ENCODE data around the gene ANO10.
"Not testable (repeated sequence)": the region's sequence is repeated elsewhere in the genome, so short reads cannot be mapped to it uniquely, and the experiment has no call there.

The ANO10 gene

GRCh38 chr3:43573576-43573975, 48.2 kb downstream of the ANO10 start:
- DNase-seq: no peak

DNA sequence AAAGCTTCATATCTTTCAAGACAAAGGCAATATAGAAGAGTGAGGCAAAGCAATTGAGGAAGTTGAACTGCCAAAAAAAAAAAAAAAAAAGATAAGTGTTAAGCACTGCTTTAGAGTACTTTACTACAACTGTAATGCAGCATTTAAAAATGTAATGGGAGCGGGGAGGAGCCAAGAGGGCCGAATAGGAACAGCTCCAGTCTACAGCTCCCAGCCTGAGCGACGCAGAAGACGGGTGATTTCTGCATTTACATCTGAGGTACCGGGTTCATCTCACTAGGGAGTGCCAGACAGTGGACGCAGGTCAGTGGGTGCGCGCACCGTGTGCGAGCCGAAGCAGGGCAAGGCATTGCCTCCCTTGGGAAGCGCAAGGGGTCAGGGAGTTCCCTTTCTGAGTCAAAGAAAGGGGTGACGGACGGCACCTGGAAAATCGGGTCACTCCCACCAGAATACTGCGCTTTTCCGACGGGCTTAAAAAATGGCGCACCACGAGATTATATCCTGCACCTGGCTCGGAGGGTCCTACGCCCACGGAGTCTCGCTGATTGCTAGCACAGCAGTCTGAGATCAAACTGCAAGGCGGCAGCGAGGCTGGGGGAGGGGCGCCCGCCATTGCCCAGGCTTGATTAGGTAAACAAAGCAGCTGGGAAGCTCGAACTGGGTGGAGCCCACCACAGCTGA, 56.0 kb downstream of the ANO10 start:
- DNase-seq: not testable (repeated sequence)

DNA sequence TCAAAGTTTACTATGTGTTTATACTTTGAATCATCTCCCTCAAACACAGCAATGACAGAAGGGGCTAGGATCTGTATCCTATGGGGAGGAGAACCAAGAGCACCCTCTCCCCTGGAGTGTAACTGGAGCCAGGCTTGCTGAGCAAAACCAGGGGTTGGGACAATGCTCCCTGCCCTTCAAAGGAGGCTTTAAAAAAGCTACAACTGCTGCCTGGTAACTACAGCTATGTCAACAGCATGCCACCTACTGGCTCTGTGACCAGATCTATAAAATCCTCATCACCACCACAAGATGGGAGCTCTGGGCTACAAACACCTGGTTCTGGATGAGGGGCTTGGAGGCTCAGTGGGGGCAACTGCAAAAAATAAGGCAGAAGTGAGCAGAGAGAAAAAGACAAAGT, 61.9 kb downstream of the ANO10 start:
- no peak for DNase-seq

GRCh38 chr3:43558171-43558570, 63.6 kb downstream of the ANO10 start:
- DNase-seq: no peak

DNA sequence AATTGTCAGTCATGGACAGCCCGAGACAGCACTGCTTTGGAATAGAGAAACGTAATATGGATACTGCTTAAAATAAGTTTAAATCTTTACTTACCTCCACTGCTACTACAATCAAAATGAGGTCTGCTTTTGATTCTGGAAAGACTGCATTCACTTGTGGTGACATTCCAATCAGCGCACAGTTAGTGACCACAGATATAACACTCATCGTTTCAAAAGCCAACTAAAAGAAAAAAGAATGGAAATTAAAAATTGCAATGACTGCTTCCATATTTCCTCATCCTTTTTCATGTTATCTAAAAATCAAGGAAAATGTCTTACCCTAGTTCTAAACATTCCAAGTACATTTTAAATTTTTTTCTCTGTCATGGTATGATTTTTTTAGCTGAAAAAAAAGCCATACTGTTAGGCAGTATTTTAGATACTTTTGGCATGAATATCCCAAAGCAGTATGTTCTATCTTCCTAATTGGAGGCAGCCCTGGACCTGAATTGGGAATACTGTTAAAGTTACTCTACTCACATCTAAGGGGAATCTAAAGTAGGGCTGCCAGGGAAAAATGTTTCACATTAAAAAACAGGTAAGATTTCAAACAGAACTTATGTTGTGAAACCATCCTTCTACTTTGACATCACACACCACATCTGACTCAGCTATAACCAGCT, 72.1 kb downstream of the ANO10 start:
- DNase-seq: no peak

DNA sequence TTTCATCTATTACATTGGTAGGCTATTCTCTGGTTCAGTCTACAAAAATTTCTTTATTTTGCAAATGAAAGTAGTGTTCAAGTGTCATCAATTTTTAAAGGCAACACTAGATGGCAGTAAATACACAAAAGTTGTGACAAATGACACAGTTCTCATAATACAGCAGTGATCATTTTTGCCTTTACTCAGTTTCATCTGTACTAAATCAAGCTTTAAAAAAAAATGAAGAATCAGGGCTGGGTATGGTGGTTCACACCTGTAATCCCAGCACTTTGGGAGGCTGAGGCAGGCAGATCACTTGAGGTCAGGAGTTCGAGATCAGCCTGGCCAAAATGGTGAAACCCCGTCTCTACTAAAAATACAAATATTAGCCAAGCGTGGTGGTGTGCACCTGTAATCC, 77.5 kb downstream of the ANO10 start:
- peak; percentile 63 for DNase-seq

DNA sequence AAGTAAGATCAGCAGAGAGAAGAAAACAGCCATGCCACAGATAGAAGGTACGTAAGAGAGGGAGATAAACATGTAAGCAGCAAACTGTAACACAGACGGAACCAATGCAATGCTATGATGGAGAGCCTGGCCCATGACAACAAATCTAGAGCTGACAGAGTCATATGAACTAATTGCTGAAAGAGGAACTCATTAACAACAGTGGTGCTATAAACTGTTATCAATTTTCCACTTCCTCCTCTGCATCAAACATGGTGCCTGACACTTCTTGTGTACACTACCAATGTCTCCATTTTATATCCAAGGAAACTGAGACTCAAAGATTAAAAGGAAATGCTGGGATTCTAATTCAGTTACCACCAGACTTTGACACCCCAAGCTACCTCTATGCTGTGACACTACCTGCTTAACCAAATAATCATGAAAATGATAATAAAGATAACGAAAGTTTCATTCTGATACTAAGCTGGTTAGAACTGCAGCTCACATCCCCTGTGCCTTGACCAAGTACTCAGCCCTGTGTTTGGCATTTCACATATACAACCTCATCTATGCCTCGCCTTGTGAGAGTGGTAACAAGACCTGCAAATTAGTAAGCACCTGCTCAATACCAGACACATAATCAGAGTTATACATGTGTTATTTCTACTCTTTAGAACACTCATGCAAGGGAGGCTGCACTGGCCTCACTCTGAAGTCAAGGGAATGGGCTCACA, 79.3 kb downstream of the ANO10 start:
- DNase-seq: no peak

DNA sequence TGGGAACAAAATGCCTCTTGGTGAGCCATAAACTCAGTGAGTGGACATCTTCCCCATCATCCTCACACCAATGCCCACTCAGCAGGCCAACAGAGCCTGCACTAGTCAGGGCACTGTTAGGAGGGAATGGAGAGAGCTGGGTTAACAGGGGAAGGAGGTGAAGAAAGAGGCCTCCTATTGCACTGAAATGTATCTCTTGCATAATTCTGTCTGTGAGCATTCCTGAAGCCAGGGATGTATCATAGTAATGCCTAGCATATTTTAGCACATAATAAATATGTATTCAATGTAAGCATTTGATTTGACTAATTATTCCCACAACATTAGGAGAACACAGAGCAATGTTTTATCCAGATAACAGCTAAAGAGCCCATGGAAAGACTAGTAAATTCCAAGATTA, 81.2 kb downstream of the ANO10 start:
- DNase-seq: no peak

DNA sequence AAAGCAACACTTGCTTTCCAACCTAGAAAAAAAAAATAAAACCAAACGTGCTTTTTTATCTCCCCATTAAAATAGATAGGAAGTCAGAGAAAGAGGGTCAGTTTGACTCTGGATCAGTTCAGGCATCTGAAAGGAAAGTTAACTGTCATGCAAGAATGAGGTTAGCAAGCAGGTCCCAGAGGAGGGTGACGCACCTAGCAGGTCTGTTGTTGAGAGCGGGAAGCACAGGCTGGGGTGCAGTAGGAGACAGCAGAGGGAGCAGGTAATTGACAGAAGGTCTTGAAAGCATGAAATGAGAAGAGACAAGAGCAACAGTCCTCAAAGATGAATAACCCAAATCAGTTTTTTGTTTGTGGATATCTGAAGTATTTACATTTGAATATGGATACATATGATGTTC, 82.5 kb downstream of the ANO10 start:
- DNase-seq: no peak

DNA sequence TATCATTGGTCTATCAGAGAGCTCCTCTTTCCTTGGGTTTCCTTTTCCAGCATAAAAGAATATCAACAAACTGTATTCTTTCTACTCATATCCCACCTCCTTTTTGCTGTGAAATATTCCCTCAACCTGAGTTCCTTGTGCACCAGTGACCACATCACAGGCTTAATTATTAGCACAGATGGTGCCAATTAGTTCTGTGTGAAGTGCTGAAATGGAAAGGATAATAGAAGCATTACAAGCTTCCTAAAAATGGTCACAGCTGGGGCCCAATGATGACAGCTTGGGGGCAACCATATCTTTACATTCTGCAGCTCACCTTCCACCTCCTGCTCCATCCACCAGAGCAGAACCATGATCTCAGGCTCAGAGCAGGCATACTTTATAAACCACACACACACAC, 84.6 kb downstream of the ANO10 start:
- DNase-seq: no peak

GRCh38 chr3:43534675-43535074, 87.1 kb downstream of the ANO10 start:
- no peak for DNase-seq

DNA sequence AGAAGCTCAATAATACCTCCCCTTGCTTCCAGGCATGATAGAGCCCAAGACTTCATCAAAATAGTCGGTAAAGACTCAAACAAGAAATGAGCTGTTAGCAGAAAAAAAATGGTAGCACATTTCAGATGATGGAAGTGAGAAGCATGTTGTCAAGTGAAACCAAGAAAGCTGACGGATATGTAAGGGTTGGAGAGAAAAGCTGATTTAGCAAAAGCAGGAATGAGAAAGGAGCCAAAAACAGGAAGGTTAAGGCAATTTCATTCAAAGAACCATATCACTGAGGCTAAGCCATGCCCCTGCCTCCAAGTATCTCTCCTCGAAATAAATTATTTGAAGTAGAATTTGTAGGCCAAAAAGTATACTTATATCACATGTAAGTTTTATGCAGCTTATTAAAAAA, 88.8 kb downstream of the ANO10 start:
- no peak for DNase-seq

DNA sequence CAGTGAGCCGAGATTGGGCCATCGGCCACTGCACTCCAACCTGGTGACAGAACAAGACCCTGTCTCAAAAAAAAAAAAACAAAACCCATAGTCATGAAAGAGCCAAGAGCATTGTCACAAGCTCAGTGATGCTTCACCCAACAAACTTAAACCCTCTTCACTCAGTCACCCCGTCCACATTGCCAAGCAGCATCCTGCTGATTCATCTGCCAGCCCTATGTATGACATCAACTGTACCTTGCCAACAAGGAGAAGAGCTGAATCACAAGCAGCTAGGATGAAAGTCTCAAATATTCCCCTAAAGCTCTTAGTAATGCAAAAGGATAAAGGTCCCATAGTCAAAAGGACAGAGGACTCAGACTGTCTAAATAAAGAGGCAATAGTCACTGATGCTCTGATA, 90.0 kb downstream of the ANO10 start:
- DNase-seq: no peak

DNA sequence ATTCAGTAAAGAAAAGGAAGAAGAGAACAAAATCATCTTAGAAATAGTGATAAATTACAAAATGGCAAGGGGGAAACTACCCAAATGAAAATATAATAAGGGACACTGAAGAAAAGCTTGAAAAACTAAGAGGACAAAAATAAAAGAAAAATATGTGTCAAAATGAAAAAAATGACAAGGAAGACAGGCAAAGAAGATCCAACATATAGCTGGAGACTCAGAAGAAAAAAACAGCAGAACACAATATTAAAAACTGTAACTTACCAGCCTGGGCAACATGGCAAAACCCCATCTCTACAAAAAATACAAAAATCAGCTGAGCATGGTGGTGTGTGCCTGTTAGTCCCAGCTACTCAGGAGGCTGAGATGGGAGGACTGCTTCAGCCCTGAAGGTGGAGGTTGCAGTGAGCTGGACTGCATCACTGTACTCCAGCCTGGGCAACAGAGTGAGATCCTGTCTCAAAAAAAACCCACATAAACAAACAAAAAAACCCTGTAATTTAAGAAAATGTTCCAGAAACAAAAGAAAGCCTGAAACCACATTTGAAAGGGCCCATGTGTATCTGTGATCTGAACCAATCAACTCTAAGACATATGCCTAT, 93.2 kb downstream of the ANO10 start:
- DNase-seq: no peak

DNA sequence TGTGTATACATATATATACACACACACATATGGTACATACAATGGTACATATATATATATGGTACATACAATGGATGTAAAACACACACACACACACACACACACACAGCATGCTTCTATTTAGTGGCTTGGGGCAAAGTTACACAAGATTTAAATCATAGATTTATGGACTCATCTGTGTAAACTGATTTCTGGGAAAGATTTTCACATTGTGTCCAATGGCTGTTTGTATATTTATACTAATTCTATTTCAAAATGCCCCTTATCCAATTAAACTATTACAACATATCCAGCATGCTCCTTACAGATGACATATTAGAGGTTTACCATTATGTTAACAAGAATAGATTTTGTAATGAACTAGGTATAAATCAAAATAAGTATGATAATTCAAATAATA, 94.9 kb downstream of the ANO10 start:
- DNase-seq: no peak

DNA sequence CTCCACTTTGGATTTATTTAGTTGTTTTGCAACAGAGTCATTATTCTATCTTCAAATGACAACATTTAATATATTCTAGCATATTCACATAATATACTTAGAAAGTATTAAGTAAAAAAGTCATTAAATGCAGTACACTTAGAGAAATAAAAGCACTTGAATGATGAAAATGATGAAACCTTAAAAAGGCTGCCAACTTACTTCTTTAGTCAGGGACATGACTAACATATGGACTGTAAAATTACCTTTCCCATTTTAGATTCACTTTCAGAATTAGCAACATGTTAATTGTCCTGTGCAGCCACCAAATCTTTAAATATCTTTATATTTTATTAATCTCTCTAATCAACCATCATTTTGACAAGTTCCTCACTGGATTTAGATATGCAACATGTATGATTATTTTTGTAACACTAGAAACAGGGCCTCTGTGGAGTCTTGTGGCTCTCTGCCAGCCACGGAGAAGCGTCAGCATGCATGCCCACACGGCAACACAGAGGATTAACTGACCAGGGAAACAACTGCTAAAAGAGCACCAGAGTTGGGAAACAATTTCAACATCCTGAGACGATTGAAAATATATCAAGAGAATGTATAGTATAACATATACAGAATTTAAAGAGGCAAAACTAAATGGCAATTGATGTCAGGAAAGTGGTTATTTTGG, 95.7 kb downstream of the ANO10 start:
- no peak for DNase-seq

GRCh38 chr3:43525386-43525785, 96.4 kb downstream of the ANO10 start:
- DNase-seq: no peak

DNA sequence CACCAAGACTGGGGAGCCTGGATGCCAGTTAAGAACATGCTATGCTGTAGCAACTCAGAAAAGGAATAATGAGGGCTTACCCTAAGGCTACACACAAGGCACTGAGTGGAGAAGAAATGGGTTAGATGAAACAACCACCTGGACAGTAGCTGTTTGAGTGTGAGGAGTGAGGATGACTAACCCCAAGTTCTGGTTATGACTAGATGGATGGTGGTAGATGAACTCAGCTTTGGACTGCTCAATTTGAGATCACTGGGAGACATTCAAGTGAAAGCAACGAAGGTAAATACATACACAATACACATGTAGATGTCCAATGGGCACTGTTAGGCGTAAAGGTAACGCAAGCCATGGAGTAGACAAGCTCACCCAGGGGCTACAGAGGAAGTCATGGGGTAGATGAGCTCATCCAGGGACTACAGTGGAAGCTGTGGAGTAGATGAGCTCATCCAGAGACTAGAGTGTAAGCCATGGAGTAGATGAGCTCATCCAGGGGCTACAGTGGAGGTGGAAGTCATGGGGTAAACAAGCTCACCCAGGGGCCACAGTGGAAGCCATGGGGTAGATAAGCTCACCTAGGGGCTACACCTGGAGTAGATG, 98.3 kb downstream of the ANO10 start:
- DNase-seq: no peak

GRCh38 chr3:43522727-43523362, 99.0 kb downstream of the ANO10 start:
- DNase-seq: no peak

GRCh38 chr3:43521941-43522340, 99.9 kb downstream of the ANO10 start:
- DNase-seq: no peak

DNA sequence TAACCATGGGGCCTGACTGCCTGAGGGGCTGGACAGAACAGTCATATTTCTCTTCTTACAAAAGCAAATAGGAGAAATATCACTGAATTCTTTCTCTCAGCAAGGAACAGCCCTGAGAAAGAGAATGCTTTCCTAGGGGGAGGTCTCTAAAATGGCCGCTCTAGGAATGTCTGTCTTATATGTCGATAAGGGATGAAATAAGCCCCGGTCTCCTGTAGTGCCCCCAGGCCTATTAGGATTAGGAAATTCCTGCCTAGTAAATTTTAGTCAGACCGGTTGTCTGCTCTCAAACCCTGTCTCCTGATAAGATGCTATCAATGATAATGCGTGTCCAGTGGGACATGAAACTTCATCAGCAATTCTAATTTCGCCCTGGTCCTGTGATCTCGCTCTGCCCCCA, 103.3 kb downstream of the ANO10 start:
- not testable (repeated sequence) for DNase-seq

- DNase-seq: no peak
Observed at GRCh38 chr3:43515970-43516635, 105.7 kb downstream of the ANO10 start.

Measured in CD4-positive, alpha-beta T cell treated with Interleukin-10 for 1 hour (primary cell).